Retinal pigment epithelial cell (primary cell): ENCODE data around the gene TK2.

Experiments
- DNase-seq: peaks from one replicate; pipeline ENCODE4 v3.0.0-alpha.2; 2010; ENCODE audit warnings: low read depth
- H3K4me3 ChIP-seq: 2 replicates; pipeline ENCODE4 v1.5.1; 2011; ENCODE audit warnings: mild to moderate bottlenecking, low read length, control low read depth, moderate library complexity
- TF ChIP-seq, protein P1 (sequence below): conservative IDR thresholded peaks from 2 replicates; pipeline ENCODE4 v1.5.1; 2011; ENCODE audit warnings: low read depth, low read length, control low read depth, inconsistent platforms

The TK2 gene

DNA sequence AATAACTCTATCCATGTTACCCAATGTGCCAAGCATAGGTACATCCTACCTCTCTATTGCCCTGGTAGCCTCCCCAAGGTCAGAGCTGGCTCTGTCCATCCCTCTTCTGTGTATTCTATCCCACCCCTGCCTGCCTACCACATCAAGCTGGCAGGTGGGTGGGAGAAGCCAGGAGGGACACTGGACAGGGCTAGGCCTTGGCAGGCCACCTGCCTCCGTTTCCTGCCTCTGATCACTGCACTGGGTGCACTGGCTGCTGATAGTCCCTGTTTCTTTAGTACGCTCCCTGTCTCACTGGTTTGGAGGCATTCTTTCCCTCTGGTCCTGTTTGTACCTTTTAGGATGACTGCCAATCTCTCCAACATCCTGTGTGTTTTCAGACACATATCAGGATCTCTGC lies 12.7 kb downstream of the TK2 start:
- no peak for DNase-seq
- no peak overlapping the region for H3K4me3 ChIP-seq
- TF ChIP-seq, protein P1, sequence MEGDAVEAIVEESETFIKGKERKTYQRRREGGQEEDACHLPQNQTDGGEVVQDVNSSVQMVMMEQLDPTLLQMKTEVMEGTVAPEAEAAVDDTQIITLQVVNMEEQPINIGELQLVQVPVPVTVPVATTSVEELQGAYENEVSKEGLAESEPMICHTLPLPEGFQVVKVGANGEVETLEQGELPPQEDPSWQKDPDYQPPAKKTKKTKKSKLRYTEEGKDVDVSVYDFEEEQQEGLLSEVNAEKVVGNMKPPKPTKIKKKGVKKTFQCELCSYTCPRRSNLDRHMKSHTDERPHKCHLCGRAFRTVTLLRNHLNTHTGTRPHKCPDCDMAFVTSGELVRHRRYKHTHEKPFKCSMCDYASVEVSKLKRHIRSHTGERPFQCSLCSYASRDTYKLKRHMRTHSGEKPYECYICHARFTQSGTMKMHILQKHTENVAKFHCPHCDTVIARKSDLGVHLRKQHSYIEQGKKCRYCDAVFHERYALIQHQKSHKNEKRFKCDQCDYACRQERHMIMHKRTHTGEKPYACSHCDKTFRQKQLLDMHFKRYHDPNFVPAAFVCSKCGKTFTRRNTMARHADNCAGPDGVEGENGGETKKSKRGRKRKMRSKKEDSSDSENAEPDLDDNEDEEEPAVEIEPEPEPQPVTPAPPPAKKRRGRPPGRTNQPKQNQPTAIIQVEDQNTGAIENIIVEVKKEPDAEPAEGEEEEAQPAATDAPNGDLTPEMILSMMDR = no peak

DNA sequence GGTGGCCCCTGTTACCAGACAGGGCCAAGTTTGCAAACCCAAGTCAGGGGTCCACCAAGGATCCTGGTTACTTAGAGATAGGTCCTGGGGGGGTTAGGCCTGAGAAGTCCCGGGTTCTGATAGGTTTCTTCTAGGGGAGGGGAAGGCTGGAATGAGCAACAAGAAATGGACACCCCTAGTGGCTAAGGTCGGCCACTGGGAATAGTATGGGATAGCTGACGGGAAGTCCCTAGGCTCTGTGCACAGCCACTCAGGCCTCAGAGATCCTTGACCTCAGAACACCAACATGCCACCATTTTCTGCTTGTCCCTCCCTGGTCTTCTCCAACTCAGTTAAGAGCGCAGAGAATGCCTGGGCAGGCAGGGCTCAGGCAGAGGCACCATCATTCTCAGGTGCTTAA lies 13.4 kb downstream of the TK2 start:
- no peak for DNase-seq
- TF ChIP-seq, protein P1 = no peak
- H3K4me3 ChIP-seq = no peak overlapping the region

DNA sequence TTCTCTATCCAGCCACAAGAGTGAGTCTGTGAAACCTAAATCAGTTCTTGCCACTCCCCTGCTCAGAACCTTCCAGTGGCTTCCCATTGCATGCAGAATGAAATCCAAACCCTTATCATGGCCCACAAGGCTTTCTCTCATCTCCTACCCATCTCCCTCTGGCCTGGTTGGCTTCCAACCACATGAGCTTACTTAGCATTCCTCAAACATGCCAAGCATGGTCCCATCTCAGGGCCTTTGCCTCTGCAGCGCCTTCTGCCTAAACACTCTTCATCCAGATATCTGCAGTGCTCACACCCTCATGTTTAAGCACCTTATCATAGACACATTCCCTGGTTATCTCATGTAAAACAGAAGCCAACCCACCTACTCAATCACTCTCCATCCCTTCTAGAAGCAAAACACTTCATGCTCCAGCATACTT lies 15.5 kb downstream of the TK2 start:
- no peak overlapping the region for H3K4me3 ChIP-seq
- no peak for DNase-seq
- TF ChIP-seq, protein P1 = no peak

DNA sequence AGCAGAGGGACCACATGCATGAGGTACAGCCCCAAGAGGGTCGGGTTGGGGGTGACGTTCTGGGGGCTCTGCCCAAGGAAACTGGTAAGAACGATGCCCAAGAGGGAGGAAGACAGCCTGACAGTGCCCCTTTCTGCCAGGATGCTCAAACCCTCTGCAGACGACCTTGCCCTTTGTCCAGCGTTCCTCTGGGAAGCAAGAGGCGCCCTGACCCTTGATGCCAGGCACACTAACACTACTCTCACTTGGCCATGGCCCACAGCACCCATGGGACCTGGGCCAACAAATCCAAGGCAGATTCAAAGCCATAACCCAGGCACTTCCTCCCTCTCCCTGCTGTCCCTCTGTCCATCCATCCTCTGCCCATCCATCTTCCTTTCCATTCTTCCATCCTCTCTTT lies 20.4 kb downstream of the TK2 start:
- TF ChIP-seq, protein P1 = no peak

DNA sequence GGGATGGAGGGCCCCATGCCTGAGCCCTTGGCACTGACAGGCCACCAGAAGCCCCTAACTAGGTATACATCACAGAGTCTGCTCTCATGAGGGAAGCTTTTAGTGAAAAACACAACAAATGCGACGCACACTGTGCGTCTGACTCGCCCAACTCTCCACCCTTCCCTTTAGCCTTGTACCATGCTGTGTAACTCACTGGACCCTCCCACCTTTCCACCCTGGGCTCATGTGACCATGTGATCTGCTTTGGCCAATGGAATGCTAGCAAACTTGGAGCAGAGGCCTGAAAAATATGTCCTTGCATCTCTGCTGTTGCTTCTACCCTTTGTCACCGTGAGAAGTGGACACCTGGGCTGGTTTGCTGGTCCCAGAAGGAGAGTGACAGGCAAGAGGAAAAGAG lies 21.6 kb downstream of the TK2 start:
- H3K4me3 ChIP-seq = no peak overlapping the region
- TF ChIP-seq, protein P1 = no peak
- DNase-seq = no peak

More for the DNA sequence above, 20.4 kb downstream of the TK2 start:
- H3K4me3 ChIP-seq = no peak overlapping the region
- no peak for DNase-seq

DNA sequence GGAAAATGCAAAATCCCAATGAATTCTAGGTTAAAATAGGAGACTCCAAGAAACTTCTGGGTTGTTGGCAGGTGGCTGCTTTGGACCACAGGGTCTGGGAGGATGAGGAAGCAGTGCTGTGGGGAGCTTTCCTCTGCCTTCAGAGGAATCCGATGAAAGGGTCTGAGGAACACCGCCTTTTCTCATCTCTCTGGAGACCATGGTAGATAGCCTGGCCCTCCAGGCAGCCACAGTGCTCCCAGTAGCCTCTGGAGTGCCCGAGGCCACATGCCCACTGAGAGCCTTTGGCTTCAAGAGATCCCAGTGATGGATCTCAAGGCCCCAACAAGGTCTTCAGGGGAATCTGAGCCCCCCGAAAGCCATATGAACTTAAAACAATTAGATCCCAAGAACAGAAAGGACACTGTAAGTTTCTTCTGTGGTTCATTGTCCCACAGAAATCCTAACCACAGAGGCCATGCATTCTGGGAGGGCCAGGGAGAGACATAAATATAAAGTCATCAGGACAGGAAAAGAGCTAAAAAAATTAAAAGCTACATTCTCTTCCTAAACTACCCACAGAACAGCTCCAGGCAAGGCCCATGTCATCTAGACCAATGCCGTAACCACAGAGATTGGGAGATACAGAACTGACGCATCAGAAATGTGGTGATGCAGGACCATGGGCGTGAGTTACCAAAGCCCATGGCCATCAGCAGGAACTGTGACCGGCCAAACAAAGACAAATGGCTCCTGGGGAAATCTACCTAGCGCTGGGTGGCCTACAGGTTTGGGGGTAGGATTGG lies 24.3 kb downstream of the TK2 start:
- TF ChIP-seq, protein P1 = no peak
- no peak for DNase-seq
- no peak overlapping the region for H3K4me3 ChIP-seq

DNA sequence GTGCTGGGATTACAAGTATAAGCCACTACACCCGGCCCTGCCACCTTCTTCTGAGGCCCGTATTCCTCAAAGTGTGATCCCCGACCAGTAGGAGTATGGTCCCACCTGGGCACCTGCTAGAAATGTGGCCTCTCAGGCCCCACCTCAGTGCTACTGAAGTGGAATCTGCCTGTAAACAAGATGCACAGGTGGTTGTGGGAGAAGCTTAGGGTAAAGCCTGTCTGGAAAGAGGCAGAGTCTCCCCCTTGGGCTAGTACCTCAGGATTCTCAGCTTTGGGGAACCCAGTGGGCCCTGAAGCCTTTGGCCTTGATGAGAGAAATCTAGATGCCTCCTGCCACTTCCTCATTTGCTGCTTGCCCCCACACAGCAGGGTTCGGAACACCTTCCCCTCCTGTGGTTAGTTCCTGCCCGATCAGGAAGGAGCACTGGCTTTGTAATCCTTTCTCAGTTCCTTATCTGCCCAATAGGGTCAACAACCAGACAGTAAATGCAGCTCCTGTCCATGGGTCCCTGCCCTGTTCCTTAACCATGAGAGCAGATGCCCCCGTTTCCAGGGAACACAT lies 25.2 kb downstream of the TK2 start:
- H3K4me3 ChIP-seq = no peak overlapping the region
- TF ChIP-seq, protein P1 = no peak
- DNase-seq = no peak
